H1 (cell line): ENCODE data around the gene ATAD3A. TPM values are rescaled to one million over a fixed set of nuclear protein-coding genes. Genes with fewer than 3 reads are reported as not detected.
"Not testable (repeated sequence)": the region's sequence is repeated elsewhere in the genome, so short reads cannot be mapped to it uniquely, and the experiment has no call there.

Experiments used
- CTCF ChIA-PET: fragments of 300-600 bp; sonication (Branson Sonifier 250); formaldehyde crosslinking; loops from one replicate; lab custom pipeline; 2021; ENCODE audit not compliant: partially characterized antibody; lab: Charles Lee
- POLR2A ChIA-PET: fragments of 300-600 bp; sonication (Branson Sonifier 250); formaldehyde crosslinking; loops from one replicate; lab custom pipeline; 2021; ENCODE audit warnings: inconsistent platforms; ENCODE audit not compliant: partially characterized antibody; lab: Charles Lee
- DNase-seq, 2 experiments: peaks; one replicate each; pipeline versions ENCODE4 v3.0.0 to v3.0.0-alpha.2; 2010 to 2022; ENCODE audit warnings: low spot score in 2 of 2, low read depth in 1 of 2, mixed read lengths in 1 of 2
- FAIRE-seq: peaks from 2 replicates; lab custom pipeline; 2011; peaks lifted over from hg19 to GRCh38; lab: Jason Lieb, UNC
- H2AFZ ChIP-seq: 2 replicates; pipeline ENCODE4 v1.8.1; 2012; ENCODE audit warnings: low read length, inconsistent platforms
- H2AK5ac ChIP-seq: 2 replicates; pipeline ENCODE4 v1.6.1; 2013; ENCODE audit warnings: low read depth, low read length
- H2BK120ac ChIP-seq: replicated peaks from 2 replicates; pipeline ENCODE3; 2013; ENCODE audit warnings: low read depth, low read length, inconsistent platforms
- H2BK12ac ChIP-seq: 2 replicates; pipeline ENCODE4 v1.6.1; 2013; ENCODE audit warnings: low read depth, low read length
- H2BK15ac ChIP-seq: 2 replicates; pipeline ENCODE4 v1.6.1; 2013; ENCODE audit warnings: low read length
- H2BK20ac ChIP-seq: 2 replicates; pipeline ENCODE4 v1.6.1; 2013; ENCODE audit warnings: low read length
- H2BK5ac ChIP-seq: 2 replicates; pipeline ENCODE4 v1.6.1; 2013; ENCODE audit warnings: low read depth, low read length
- H3K14ac ChIP-seq: 2 replicates; pipeline ENCODE4 v1.6.1; 2013; ENCODE audit warnings: inconsistent platforms; ENCODE audit not compliant: insufficient read length
- H3K18ac ChIP-seq: 2 replicates; pipeline ENCODE4 v1.6.1; 2013; ENCODE audit warnings: low read length; ENCODE audit errors: extremely low read depth
- H3K23ac ChIP-seq: 2 replicates; pipeline ENCODE4 v1.6.1; 2013; ENCODE audit warnings: inconsistent platforms; ENCODE audit not compliant: insufficient read length
- H3K23me2 ChIP-seq: 2 replicates; pipeline ENCODE4 v1.6.1; 2013; ENCODE audit warnings: low read depth, low read length
- H3K27ac ChIP-seq: 2 replicates; pipeline ENCODE4 v1.6.1; 2011; ENCODE audit warnings: low read depth, low read length, inconsistent platforms
- H3K27me3 ChIP-seq, 4 experiments: replicated peaks in 1 of 4; 1 replicate in 1 of 4; 2 replicates in 3 of 4; pipeline versions ENCODE4 v1.6.1 to v1.8.1; 2011 to 2013; ENCODE audit warnings: low read length in 3 of 4, mild to moderate bottlenecking in 3 of 4, inconsistent platforms in 2 of 4, mixed read lengths in 2 of 4, moderate library complexity in 1 of 4; ENCODE audit not compliant: control insufficient read depth in 3 of 4, insufficient read depth in 3 of 4; ENCODE audit errors: extremely low read depth in 1 of 4
- H3K36me3 ChIP-seq, 4 experiments: 2 replicates each; pipeline versions ENCODE4 v1.6.1 to v1.8.1; 2011 to 2013; ENCODE audit warnings: mild to moderate bottlenecking in 4 of 4, low read length in 3 of 4, moderate library complexity in 2 of 4, control low read depth in 1 of 4, inconsistent platforms in 1 of 4; ENCODE audit not compliant: insufficient read depth in 4 of 4, control insufficient read depth in 2 of 4
- H3K4ac ChIP-seq: replicated peaks from 2 replicates; pipeline ENCODE3; 2013; ENCODE audit warnings: low read length, low read depth, mixed read lengths, inconsistent platforms; ENCODE audit not compliant: insufficient read length
- H3K4me1 ChIP-seq, 4 experiments: replicated peaks in 1 of 4; 1 replicate in 1 of 4; 2 replicates in 3 of 4; pipeline versions ENCODE4 v1.6.1 to v1.8.1; 2011 to 2013; ENCODE audit warnings: low read length in 3 of 4, inconsistent platforms in 2 of 4, mixed read lengths in 1 of 4; ENCODE audit not compliant: insufficient read depth in 4 of 4, control insufficient read depth in 3 of 4
- H3K4me2 ChIP-seq, 2 experiments: 2 replicates each; pipeline versions ENCODE4 v1.6.1 to v1.8.1; 2011 to 2013; ENCODE audit warnings: low read depth in 2 of 2, low read length in 2 of 2, control low read depth in 1 of 2, inconsistent platforms in 1 of 2, mild to moderate bottlenecking in 1 of 2; ENCODE audit not compliant: insufficient read depth in 1 of 2
- H3K4me3 ChIP-seq, 4 experiments: fragments of 200-600, 300-600 bp in 1 of 4; sonication (generic), shearing (Covaris generic), sonication (Bioruptor Twin) in 1 of 4; 2 replicates each; pipeline versions ENCODE4 v1.5.1 to v1.8.1; 2011 to 2016; ENCODE audit warnings: low read length in 4 of 4, low read depth in 3 of 4, control low read depth in 2 of 4, inconsistent platforms in 2 of 4, mild to moderate bottlenecking in 2 of 4, mixed read lengths in 1 of 4, moderate library complexity in 1 of 4; ENCODE audit not compliant: insufficient read depth in 2 of 4; ENCODE audit errors: extremely low read depth in 1 of 4
- H3K56ac ChIP-seq: replicated peaks from 2 replicates; pipeline ENCODE3; 2013; ENCODE audit warnings: low read depth, mild to moderate bottlenecking, mixed read lengths, low read length, inconsistent platforms; ENCODE audit not compliant: insufficient read length
- H3K79me1 ChIP-seq: 2 replicates; pipeline ENCODE4 v1.6.1; 2013; ENCODE audit warnings: low read depth, low read length, control low read depth
- H3K79me2 ChIP-seq, 2 experiments: 2 replicates each; pipeline versions ENCODE4 v1.6.1 to v1.8.1; 2012 to 2013; ENCODE audit warnings: low read length in 2 of 2, mild to moderate bottlenecking in 2 of 2, inconsistent platforms in 1 of 2; ENCODE audit not compliant: insufficient read depth in 2 of 2, control insufficient read depth in 1 of 2
- H3K9ac ChIP-seq, 4 experiments: replicated peaks in 1 of 4; 1 replicate in 1 of 4; 2 replicates in 3 of 4; pipeline versions ENCODE4 v1.6.1 to v1.8.1; 2011 to 2013; ENCODE audit warnings: low read depth in 3 of 4, low read length in 3 of 4, control low read depth in 2 of 4, mild to moderate bottlenecking in 2 of 4, moderate library complexity in 2 of 4, inconsistent platforms in 1 of 4; ENCODE audit errors: extremely low read depth in 1 of 4
- H3K9me3 ChIP-seq, 2 experiments: 2 replicates each; pipeline versions ENCODE4 v1.6.1 to v1.8.1; 2012 to 2013; ENCODE audit warnings: mild to moderate bottlenecking in 2 of 2, moderate library complexity in 2 of 2, control low read depth in 1 of 2, inconsistent platforms in 1 of 2, low read depth in 1 of 2, low read length in 1 of 2, mixed read lengths in 1 of 2; ENCODE audit not compliant: insufficient read depth in 2 of 2
- H4K20me1 ChIP-seq, 2 experiments: replicated peaks in 1 of 2; 2 replicates each; pipeline versions ENCODE3 to v1.8.1; 2011 to 2013; ENCODE audit warnings: inconsistent platforms in 2 of 2, low read length in 2 of 2, mild to moderate bottlenecking in 1 of 2; ENCODE audit not compliant: insufficient read depth in 2 of 2, control insufficient read depth in 1 of 2
- H4K5ac ChIP-seq: 2 replicates; pipeline ENCODE4 v1.6.1; 2013; ENCODE audit warnings: low read length, low read depth, mixed read lengths, inconsistent platforms; ENCODE audit not compliant: insufficient read length
- H4K8ac ChIP-seq: 2 replicates; pipeline ENCODE4 v1.8.0; 2013; ENCODE audit warnings: mild to moderate bottlenecking, moderate library complexity, low read length, inconsistent platforms; ENCODE audit not compliant: insufficient read depth; ENCODE audit errors: extremely low read depth
- H4K91ac ChIP-seq: replicated peaks from 2 replicates; pipeline ENCODE3; 2013; ENCODE audit warnings: low read length, mixed read lengths, inconsistent platforms; ENCODE audit not compliant: insufficient read length
- ASH2L ChIP-seq: fragments of 200-600, 300-600 bp; sonication (generic); IDR thresholded peaks from one replicate; pipeline ENCODE4 v1.7.1; 2017; ENCODE audit warnings: low read length
- BRCA1 ChIP-seq: IDR thresholded peaks from 2 replicates; pipeline ENCODE4 v1.6.1; 2012; ENCODE audit warnings: low read depth, low read length, improper control_type of control experiment
- EGR1 ChIP-seq: IDR thresholded peaks from 2 replicates; pipeline ENCODE4 v1.6.1; 2011; ENCODE audit warnings: low read depth, low read length, borderline replicate concordance
- EP300 ChIP-seq, 2 experiments: IDR thresholded peaks; 1 replicate in 1 of 2; 2 replicates in 1 of 2; pipeline ENCODE4 v1.6.1; 2011 to 2012; ENCODE audit warnings: low read depth in 2 of 2, low read length in 2 of 2, mild to moderate bottlenecking in 2 of 2, borderline replicate concordance in 1 of 2, inconsistent platforms in 1 of 2, moderate library complexity in 1 of 2
- KDM4A ChIP-seq: IDR thresholded peaks from one replicate; pipeline ENCODE4 v1.7.1; 2012; ENCODE audit warnings: low read depth, mild to moderate bottlenecking, moderate library complexity, low read length, inconsistent platforms; ENCODE audit not compliant: severe bottlenecking
- RNF2 ChIP-seq: fragments of 200-900, 300-1000 bp; sonication (generic); IDR thresholded peaks from 2 replicates; pipeline ENCODE4 v1.7.1; 2016; ENCODE audit warnings: borderline replicate concordance, low read depth, mild to moderate bottlenecking, antibody characterized with exemption, low read length; ENCODE audit not compliant: poor library complexity, severe bottlenecking; ENCODE audit errors: missing control alignments
- SP2 ChIP-seq: IDR thresholded peaks from 2 replicates; pipeline ENCODE4 v1.6.1; 2012; ENCODE audit warnings: mild to moderate bottlenecking, low read length, inconsistent platforms
- WGBS, 2 experiments: shearing (Covaris generic) in 1 of 2; methylation state at CpG; one replicate each; pipeline versions ENCODE4 v1.1.6 to v1.1.7; 2013 to 2015; ENCODE audit warnings: low lambda C conversion rate in 2 of 2, mixed read lengths in 2 of 2, inconsistent platforms in 1 of 2, low coverage in 1 of 2, missing lambda C conversion rate in 1 of 2; ENCODE audit not compliant: insufficient replicate concordance in 2 of 2, insufficient coverage in 1 of 2, insufficient read length in 1 of 2; ENCODE audit errors: extremely low coverage in 1 of 2, missing lambda C conversion rate in 1 of 2; 5-methylcytosine and 5-hydroxymethylcytosine counted together
- polyA plus RNA-seq, 7 experiments: library from polyadenylated mRNA; depleted of rRNA in 3 of 7; stranded (reverse) in 5 of 7; unstranded in 2 of 7; fragments of >200 nt in 5 of 7; fragments of 200-250 nt in 2 of 7; gene quantifications; 1 replicate in 5 of 7; 2 replicates in 1 of 7; 4 replicates in 1 of 7; pipeline versions ENCODE4 v1.2.1 to v1.2.3, GENCODE V29; 2011 to 2013; ENCODE audit warnings: missing spikeins in 2 of 7, mixed read lengths in 2 of 7
- total RNA-seq: library from RNA; stranded (reverse); fragmentation: NEBNext Ultra II Directional; extraction: Animal tissue kit (Norgen Biotek cat#: 25700); gene quantifications from 2 replicates; pipeline ENCODE4 v1.2.1, GENCODE V29; 2021

Gene ATAD3A
- total and polyA plus RNA-seq, 2 of the 8 experiments (the other 6 are each of a cell fraction or from before 2014, with no cell fraction given) = 28.3 to 64.7 TPM

DNA sequence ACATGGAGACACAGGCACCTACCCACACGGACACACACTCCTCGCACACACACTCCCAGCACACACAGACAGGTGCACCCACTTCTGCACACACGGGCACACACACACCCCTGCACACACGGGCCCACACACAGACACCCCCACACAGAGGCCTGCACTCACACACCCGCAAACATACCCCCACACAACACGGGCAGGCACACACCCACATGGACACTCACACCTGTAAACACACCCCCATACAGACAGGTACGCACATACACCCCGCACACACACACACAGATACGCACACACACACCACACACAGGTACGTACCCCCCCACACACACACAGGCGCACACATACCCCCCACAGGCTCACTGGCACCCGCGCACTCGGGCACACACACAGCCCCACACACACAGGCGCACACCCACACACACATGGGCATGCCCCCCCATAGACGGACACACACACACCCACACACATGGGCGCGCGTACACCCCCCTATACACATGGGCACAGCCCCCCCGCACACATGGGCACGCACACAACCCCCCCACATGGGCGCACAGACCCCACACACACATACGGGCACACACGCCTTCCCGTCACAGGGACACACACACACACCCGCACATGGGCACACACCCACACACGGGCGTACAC, 6.1 kb downstream of the ATAD3A start (continued):
- TF ChIP-seq RNF2 (no peak), EP300 (IDR thresholded peaks at IDR 0.05; ENCODE audit: borderline replicate concordance in 1 of 2, low read depth in 2 of 2, low read length in 2 of 2) (no peak), ASH2L (no peak), BRCA1 (no peak), SP2 (no peak), EGR1 (no peak), KDM4A (no peak)

DNA sequence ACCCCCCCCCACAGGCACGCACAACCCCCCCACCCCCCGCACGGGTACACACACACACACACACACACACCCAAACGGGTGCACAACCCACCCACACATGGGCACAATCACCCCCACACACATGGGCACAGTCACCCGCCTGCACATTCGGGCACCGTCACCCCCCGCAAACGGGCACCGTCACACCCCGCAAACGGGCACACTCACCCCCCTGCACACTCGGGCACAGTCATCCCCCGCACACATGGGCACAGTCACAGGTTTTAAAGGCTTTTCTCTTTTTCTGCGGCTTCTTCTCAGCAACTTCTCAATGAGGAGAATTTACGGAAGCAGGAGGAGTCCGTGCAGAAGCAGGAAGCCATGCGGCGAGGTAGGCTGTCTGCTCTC, 6.7 kb downstream of the ATAD3A start:
- DNase-seq = not testable (repeated sequence)

More for the DNA sequence above, 6.7 kb downstream of the ATAD3A start:
- H2BK15ac ChIP-seq, H3K23me2 ChIP-seq, H3K18ac ChIP-seq, FAIRE-seq, H3K9me3 ChIP-seq, H2AK5ac ChIP-seq, H4K91ac ChIP-seq, H2AFZ ChIP-seq, H4K5ac ChIP-seq, H4K20me1 ChIP-seq, H4K8ac ChIP-seq, H3K9ac ChIP-seq, H2BK5ac ChIP-seq, H3K56ac ChIP-seq, H2BK120ac ChIP-seq, POLR2A ChIA-PET, H3K4ac ChIP-seq, H2BK20ac ChIP-seq, H3K27me3 ChIP-seq, CTCF ChIA-PET, H3K4me1 ChIP-seq, H3K14ac ChIP-seq, H2BK12ac ChIP-seq, H3K79me1 ChIP-seq, H3K23ac ChIP-seq, H3K27ac ChIP-seq, H3K79me2 ChIP-seq, H3K4me2 ChIP-seq, H3K4me3 ChIP-seq: not testable (repeated sequence)
- 100% methylated on average over 6 of the region's 19 CpGs; no CpG with 5 or more reads in 1 of the 2 experiments for WGBS, 2 experiments
- peaks cover 8 to 36% (median 15%) of the 10 kb centered on the region in 4 experiments for H3K36me3 ChIP-seq
